AG09319 (cell line): ENCODE data around the gene PCCA.

Source experiments
- DNase-seq: peaks from one replicate; pipeline ENCODE4 v3.0.0-alpha.2; 2010; ENCODE audit warnings: low read depth; ENCODE audit errors: extremely low read depth
- TF ChIP-seq, protein P1 (sequence below): IDR thresholded peaks from 2 replicates; pipeline ENCODE4 v1.5.1; 2011; ENCODE audit warnings: low read depth, mild to moderate bottlenecking, inconsistent platforms, low read length, moderate library complexity

PCCA gene

DNA sequence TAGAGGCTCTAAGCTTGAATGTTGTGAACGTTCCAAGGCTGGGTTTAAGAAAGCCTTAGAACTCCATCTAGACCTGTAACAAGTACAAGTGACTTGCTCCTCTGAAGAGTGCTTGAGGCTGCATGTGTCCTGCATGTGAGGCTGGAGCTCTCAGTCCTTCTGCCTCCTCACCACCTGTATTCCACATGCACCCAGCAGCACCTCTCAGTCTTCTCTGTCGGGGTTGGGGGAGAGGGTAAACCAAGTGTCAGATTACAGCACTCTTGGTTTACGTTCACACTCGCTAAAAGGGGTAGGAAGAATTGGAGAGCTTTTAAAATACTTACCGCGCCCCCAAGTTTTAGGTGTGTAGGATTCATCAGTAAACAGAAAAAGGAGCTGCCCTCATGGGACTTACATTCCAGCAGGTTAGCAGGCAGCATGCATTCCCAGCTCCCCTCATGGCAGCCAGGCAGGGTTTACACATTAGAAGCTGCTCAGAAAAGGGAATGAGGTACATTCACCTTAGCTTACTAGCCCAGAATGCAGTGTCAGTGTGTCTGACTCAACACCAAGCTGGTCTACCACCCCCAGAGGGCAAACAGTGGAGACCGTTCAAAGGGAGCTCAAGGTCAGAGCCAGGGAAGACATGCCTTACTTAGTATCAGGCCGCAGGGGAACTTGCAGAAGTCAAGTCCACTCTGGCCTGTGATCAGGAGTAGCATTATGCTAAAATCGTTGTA, 248.1 kb downstream of the PCCA start:
- DNase-seq = no peak
- TF ChIP-seq, protein P1, sequence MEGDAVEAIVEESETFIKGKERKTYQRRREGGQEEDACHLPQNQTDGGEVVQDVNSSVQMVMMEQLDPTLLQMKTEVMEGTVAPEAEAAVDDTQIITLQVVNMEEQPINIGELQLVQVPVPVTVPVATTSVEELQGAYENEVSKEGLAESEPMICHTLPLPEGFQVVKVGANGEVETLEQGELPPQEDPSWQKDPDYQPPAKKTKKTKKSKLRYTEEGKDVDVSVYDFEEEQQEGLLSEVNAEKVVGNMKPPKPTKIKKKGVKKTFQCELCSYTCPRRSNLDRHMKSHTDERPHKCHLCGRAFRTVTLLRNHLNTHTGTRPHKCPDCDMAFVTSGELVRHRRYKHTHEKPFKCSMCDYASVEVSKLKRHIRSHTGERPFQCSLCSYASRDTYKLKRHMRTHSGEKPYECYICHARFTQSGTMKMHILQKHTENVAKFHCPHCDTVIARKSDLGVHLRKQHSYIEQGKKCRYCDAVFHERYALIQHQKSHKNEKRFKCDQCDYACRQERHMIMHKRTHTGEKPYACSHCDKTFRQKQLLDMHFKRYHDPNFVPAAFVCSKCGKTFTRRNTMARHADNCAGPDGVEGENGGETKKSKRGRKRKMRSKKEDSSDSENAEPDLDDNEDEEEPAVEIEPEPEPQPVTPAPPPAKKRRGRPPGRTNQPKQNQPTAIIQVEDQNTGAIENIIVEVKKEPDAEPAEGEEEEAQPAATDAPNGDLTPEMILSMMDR = no peak

DNA sequence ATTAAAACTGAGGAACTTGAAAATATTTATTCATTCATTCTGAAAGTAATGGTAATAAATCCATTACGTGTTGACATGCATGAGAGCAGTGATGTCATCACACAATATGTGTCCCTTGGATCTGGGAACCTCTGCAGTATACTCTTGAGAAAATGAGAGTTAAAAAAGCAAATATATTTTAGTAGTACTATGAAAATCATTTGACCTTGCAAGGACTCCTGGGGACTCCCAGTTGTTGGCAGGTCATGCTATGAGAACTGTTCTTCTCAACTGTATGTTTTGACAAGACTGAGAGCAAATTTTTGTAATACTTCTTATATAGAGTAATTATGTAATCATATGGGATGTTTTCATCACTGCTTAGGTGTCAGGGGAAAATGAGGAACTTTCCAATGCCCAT, 249.4 kb downstream of the PCCA start:
- DNase-seq = no peak
- TF ChIP-seq, protein P1 = no peak

DNA sequence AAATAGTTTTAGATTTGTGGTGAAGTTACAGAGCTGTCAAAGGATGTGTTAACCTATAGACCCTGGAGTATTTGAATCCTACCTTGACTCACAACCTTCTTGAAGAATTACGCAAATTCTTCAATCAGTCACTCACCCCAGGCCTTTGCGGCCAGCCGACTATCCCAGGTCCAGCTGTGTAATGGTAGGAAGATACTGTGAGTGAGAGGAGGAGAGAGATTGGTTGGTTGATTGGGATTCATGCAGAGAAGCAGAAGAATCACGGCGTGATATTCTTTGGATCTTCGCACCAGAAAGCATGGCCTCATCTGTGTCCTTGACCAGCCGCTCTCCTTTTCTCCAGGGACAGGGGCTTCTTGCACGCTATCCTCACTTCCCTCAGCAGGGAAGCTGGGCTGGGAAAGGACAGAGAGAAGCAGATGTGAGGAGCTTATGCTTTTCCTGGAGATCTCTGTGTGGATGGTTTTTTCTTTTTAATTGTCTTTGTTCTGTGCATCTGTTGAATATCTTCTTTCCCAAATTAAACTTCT, 250.6 kb downstream of the PCCA start:
- TF ChIP-seq, protein P1 = no peak
- no peak for DNase-seq

DNA sequence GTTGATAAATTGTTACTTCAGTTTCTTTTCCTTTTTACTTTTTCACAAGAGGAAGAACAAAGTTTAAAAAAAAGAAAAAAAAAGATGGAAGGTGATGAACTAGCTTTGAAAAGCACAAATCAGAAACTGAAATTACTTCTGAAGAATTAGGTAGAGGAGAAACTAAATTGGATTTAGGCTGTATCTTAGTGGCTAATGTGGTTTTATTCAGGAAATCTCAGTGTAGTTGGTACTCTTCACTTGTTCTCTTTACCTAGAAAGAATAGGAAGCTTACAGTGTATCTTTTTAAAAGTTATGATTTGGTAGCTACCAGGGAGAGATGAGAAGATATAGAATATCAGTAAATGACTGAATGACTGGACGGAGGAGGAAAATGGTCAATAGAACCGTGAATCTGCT, 252.0 kb downstream of the PCCA start:
- TF ChIP-seq, protein P1 = no peak
- DNase-seq = no peak

DNA sequence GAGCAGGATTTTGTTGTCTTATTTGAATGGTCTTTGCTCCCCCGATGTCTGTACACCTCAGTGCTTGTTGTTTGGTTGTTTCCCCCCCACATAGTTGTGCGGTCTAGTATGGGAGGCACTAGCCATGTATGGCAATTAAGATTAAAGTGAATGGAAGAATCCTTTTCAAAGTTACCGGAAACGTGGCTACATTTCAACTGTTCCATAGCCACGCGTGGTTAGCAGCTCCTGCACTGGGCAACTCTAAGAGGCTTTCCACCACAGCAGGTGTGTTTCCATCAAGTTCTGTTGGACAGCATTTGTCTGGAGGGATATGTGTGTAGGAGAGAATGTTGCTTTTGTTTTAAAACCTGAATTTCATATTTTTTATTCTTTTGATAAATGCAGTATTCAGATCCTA, 252.4 kb downstream of the PCCA start:
- TF ChIP-seq, protein P1 = no peak
- DNase-seq = no peak

DNA sequence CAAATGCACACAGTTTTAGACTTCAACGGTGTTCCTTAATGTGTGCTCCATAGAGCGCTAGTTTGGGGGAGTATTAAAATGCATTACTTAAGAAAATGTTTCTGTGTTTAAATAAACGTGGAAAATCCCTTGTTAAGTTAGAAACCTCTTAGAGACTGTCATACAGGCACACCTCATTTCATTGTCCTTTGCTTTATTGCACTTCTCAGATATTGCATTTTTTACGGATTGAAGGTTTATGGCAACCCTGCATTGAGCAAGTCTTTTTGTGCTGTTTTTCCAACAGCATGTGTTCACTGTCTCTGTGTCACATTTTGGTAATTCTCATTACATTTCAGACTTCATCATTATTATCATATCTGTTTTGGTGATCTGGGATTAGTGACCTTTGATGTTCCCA, 255.7 kb downstream of the PCCA start:
- TF ChIP-seq, protein P1 = no peak
- DNase-seq = no peak

DNA sequence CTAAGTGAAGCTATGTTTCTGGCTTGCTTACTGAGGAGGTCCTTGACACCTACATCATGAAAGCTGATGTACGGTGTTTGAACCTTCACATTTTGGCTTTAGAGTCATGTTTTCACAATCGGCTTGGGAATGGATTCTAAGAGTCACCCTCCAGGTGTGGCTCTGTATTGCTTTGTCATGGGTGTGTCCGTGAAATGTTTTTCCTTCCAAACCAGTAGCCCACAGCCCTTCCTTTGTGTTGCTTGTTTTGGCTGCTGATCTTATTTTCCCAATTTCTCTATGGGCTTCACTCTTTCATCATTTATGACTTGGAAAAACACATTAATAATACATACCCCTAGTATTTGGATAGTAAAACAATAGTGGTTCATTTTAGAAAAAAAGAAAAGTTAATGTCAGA, 259.1 kb downstream of the PCCA start:
- no peak for DNase-seq
- TF ChIP-seq, protein P1 = no peak
